Erythroblast (primary cell): ENCODE results near the gene CDK5RAP2.

Experiments
- GATA1 ChIP-seq: IDR thresholded peaks from 2 replicates; pipeline ENCODE4 v1.6.1; 2011; ENCODE audit warnings: low read depth, mild to moderate bottlenecking, control low read depth, low read length, moderate library complexity
- POLR2A ChIP-seq: IDR thresholded peaks from 2 replicates; pipeline ENCODE4 v1.6.1; 2011; ENCODE audit warnings: mild to moderate bottlenecking, low read length

DNA sequence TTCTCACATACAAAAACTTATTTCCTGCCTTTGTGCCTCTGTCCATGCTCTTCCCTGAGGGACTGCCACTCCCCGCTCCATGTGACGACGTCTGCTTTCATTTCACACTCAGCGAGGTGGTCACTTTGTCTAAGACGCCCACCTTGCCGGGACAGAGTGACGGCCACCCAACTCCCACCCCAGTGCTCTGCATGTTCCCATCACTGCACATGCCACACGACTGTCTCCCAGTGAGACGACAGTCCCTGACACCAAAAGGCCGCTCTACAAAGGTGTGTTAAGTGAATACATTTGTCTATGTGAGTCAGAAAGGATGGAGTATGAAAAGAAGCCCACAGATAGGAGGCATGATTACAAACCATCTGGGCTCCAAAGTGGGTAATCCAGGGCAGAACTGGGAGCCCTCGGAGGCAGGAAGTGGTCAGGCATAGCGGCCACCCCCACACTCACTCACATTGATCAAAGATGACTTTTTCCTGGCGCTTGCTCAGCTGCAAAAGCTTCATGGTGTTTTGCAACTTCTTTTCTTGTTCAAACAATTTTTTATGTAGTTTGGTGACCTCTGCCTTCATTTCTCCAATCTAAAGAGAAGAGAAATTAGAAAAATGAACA, 185.8 kb downstream of the CDK5RAP2 start:
- no peak for TF ChIP-seq POLR2A
- no peak for TF ChIP-seq GATA1
